ENCODE data around the gene POLR3G. TPM values are rescaled to one million over a fixed set of nuclear protein-coding genes. Genes with fewer than 3 reads are reported as not detected.

The POLR3G gene
- total RNA-seq, 1 experiment from 2014 or later: 49.6 TPM

GRCh38 chr5:90558344-90559192 lies 83.9 kb downstream of the POLR3G start, which contains the start of gene ADGRV1:
Gene ADGRV1 (plus strand): TSS chr5:90558797. CDS start chr5:90558896, 99 bp downstream.
- DNase-seq: peak; percentile 59
- H3K36me3 ChIP-seq: no peaks in the 10 kb centered on the region
- H3K4me3 ChIP-seq: no peak within 1 kb of the TSS; the same call in 1 of the 2 replicates
- H3K27me3 ChIP-seq: peaks cover 85% of the 10 kb centered on the region
- H3K9me3 ChIP-seq: no peaks in the 10 kb centered on the region

- no peak for DNase-seq
- no peaks in the 10 kb centered on the region for H3K9me3 ChIP-seq
- no peak overlapping the region for H3K4me3 ChIP-seq
- H3K36me3 ChIP-seq: no peaks in the 10 kb centered on the region
- H3K27me3 ChIP-seq: peaks cover 67% of the 10 kb centered on the region
These were observed 86.1 kb downstream of the POLR3G start for GRCh38 chr5:90560771-90561170.

GRCh38 chr5:90561766-90562165 lies 87.1 kb downstream of the POLR3G start:
- no peak for DNase-seq
- H3K4me3 ChIP-seq: no peak overlapping the region
- H3K27me3 ChIP-seq: peaks cover 60% of the 10 kb centered on the region
- H3K9me3 ChIP-seq: no peaks in the 10 kb centered on the region
- no peaks in the 10 kb centered on the region for H3K36me3 ChIP-seq

- Histone ChIP-seq H3K36me3 (no peaks in the 10 kb centered on the region), H3K27me3 (peaks cover 54% of the 10 kb centered on the region), H3K4me3 (no peak overlapping the region), H3K9me3 (no peaks in the 10 kb centered on the region)
- no peak for DNase-seq
These were observed 87.7 kb downstream of the POLR3G start for GRCh38 chr5:90562341-90562740.

- H3K36me3 ChIP-seq: no peaks in the 10 kb centered on the region
- peaks cover 46% of the 10 kb centered on the region for H3K27me3 ChIP-seq
- no peaks in the 10 kb centered on the region for H3K9me3 ChIP-seq
- H3K4me3 ChIP-seq: no peak overlapping the region
- no peak for DNase-seq
These were observed 88.4 kb downstream of the POLR3G start for GRCh38 chr5:90563108-90563507.

Other genes starting within 250 kb of the POLR3G start
- 24.5 and 44.6 TPM in 2 replicates for gene CETN3, start 65.1 kb upstream of the POLR3G start, total RNA-seq (2014; rRNA removed; shearing (Covaris generic); ENCODE audit: low replicate concordance)
- gene MBLAC2, start 93 bp upstream of the POLR3G start, total RNA-seq (2014; rRNA removed; shearing (Covaris generic); ENCODE audit: low replicate concordance): 7.5 and 8.8 TPM in 2 replicates
- gene LYSMD3, start 54.7 kb downstream of the POLR3G start, total RNA-seq (2014; rRNA removed; shearing (Covaris generic); ENCODE audit: low replicate concordance): 5.1 and 8.5 TPM in 2 replicates
- 0.13 TPM in 1 of 2 replicates, not detected in the other for gene ADGRV1, start 83.9 kb downstream of the POLR3G start, total RNA-seq (2014; rRNA removed; shearing (Covaris generic); ENCODE audit: low replicate concordance)